ENCODE measurements around the gene B4GALT5.

B4GALT5 gene

DNA sequence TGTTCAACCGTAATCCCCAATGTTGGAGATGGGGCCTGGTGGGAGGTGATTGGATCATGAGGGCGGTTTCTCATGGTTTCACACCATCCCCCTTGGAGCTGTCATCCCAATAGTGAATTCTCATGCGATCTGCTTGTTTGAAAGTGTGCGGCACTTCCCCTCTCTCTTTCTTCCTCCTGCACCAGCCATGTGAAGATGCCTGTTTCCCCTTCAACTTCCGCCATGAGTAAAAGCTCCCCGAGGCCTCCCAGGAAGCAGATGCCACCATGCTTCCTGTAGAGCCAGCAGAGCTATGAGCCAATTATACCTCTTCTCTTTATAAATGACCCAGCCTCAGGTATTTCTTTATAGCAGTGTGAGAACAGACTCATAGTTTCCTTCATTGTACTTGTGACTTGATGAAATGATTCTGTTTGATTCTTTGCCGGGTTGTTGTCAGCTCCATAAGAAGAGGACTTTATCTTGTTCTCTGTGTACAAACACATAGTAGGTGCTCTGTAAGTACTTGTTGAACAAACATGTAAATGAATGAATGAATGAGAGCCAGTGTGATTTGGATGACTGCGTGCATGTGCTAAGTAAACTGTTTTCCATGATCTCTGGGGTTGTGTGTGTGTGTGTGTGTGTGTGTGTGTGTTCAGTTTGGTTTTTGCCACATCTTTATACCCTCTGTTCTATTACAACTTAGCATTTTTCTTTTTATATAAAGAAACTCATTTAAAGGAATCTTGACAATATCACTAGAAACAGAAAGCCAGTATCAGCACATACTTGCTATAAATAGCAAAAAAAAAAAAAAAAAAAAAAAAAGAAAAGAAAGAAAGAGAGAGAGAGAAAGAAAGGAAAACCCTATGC, 123.3 kb downstream of the B4GALT5 start:
- Histone ChIP-seq H3K27ac (ENCODE audit: low read length) (no peak overlapping the region), H3K27me3 (ENCODE audit: low read depth, low read length) (peaks cover 23% of the 10 kb centered on the region; the same call in 1 of the 2 replicates), H3K4me1 (ENCODE audit: low read length) (no peaks in the 10 kb centered on the region), H2AFZ (ENCODE audit: low read depth, low read length) (no peak overlapping the region), H3K36me3 (replicated peaks; ENCODE audit: low read depth, low read length) (no peaks in the 10 kb centered on the region), H3K4me3 (ENCODE audit: low read length) (no peak overlapping the region), H3K4me2 (ENCODE audit: low read length) (no peak overlapping the region), H3K9ac (ENCODE audit: low read length) (no peak overlapping the region), H3K9me3 (ENCODE audit: insufficient read depth, low read length) (no peaks in the 10 kb centered on the region), H3K79me2 (ENCODE audit: low read length) (no peaks in the 10 kb centered on the region), H4K20me1 (ENCODE audit: insufficient read depth, low read length) (no peaks in the 10 kb centered on the region)
- TF ChIP-seq EZH2phosphoT487 (IDR thresholded peaks at IDR 0.05; ENCODE audit: low read depth): no peak
- TF ChIP-seq, protein P1, sequence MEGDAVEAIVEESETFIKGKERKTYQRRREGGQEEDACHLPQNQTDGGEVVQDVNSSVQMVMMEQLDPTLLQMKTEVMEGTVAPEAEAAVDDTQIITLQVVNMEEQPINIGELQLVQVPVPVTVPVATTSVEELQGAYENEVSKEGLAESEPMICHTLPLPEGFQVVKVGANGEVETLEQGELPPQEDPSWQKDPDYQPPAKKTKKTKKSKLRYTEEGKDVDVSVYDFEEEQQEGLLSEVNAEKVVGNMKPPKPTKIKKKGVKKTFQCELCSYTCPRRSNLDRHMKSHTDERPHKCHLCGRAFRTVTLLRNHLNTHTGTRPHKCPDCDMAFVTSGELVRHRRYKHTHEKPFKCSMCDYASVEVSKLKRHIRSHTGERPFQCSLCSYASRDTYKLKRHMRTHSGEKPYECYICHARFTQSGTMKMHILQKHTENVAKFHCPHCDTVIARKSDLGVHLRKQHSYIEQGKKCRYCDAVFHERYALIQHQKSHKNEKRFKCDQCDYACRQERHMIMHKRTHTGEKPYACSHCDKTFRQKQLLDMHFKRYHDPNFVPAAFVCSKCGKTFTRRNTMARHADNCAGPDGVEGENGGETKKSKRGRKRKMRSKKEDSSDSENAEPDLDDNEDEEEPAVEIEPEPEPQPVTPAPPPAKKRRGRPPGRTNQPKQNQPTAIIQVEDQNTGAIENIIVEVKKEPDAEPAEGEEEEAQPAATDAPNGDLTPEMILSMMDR (IDR thresholded peaks at IDR 0.05; ENCODE audit: low read depth, low read length): no peak

DNA sequence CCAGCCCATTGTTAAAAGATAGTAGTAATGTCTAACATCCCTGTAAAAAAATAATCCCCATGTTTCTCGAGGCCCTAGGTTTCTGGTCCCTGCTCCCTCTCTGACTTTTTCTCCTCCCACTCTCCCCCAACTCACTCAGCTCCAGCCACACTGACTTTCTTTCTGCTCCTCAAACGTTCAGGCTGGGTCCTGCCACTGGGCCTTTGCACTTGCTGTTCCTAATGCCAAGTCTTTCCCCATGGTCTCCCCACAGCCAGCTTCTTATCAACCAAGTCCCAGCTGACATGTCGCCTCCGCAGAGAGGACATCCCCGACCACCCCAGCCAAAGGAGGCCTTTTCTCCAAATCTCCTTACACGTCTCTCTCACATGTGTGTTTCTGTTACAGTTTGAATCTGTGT, 123.9 kb downstream of the B4GALT5 start:
- Histone ChIP-seq H3K36me3 (replicated peaks; ENCODE audit: low read depth, low read length) (no peaks in the 10 kb centered on the region), H3K4me2 (ENCODE audit: low read length) (no peak overlapping the region), H3K27ac (ENCODE audit: low read length) (no peak overlapping the region), H3K27me3 (ENCODE audit: low read depth, low read length) (peaks cover 28% of the 10 kb centered on the region), H4K20me1 (ENCODE audit: insufficient read depth, low read length) (no peaks in the 10 kb centered on the region), H2AFZ (ENCODE audit: low read depth, low read length) (no peak overlapping the region), H3K9ac (ENCODE audit: low read length) (no peak overlapping the region), H3K79me2 (ENCODE audit: low read length) (no peaks in the 10 kb centered on the region), H3K4me1 (ENCODE audit: low read length) (no peaks in the 10 kb centered on the region), H3K4me3 (ENCODE audit: low read length) (no peak overlapping the region), H3K9me3 (ENCODE audit: insufficient read depth, low read length) (no peaks in the 10 kb centered on the region)
- TF ChIP-seq, protein P1 (IDR thresholded peaks at IDR 0.05; ENCODE audit: low read depth, low read length): no peak
- TF ChIP-seq EZH2phosphoT487 (IDR thresholded peaks at IDR 0.05; ENCODE audit: low read depth): no peak

DNA sequence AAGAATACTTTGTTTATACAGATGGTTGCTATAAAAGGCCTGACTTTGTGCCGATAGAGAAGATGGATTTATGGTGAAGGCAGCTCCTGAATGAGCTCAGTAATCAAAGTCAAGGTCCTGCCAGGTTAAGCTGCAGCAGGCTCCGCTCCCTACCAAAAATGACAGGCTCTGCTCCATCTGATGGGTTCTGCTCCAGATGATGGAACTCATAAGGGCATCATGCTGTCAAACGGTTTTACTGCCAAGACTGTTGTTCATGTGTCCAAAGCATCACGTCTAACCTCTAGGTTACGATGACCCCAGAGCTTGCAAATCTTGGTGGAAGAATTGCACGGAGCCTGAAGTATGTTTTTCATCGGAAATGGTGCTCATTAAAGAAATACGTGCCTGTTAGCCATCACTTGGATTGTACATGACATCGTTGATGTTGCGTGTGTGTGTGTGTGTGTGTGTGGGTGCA, 126.5 kb downstream of the B4GALT5 start:
- no peak overlapping the region for H2AFZ ChIP-seq (ENCODE audit: low read depth, low read length)
- no peaks in the 10 kb centered on the region for H3K4me1 ChIP-seq (ENCODE audit: low read length)
- no peak overlapping the region for H3K4me2 ChIP-seq (ENCODE audit: low read length)
- H3K9ac ChIP-seq (ENCODE audit: low read length): no peak overlapping the region
- no peaks in the 10 kb centered on the region for H4K20me1 ChIP-seq (ENCODE audit: insufficient read depth, low read length)
- H3K9me3 ChIP-seq (ENCODE audit: insufficient read depth, low read length): peaks cover 7% of the 10 kb centered on the region; the same call in 1 of the 2 replicates
- no peak for TF ChIP-seq EZH2phosphoT487 (IDR thresholded peaks at IDR 0.05; ENCODE audit: low read depth)
- TF ChIP-seq, protein P1 (IDR thresholded peaks at IDR 0.05; ENCODE audit: low read depth, low read length): no peak
- H3K27ac ChIP-seq (ENCODE audit: low read length): no peak overlapping the region
- peaks cover 42% of the 10 kb centered on the region for H3K27me3 ChIP-seq (ENCODE audit: low read depth, low read length)
- H3K36me3 ChIP-seq (replicated peaks; ENCODE audit: low read depth, low read length): no peaks in the 10 kb centered on the region
- no peak overlapping the region for H3K4me3 ChIP-seq (ENCODE audit: low read length)
- H3K79me2 ChIP-seq (ENCODE audit: low read length): no peaks in the 10 kb centered on the region

DNA sequence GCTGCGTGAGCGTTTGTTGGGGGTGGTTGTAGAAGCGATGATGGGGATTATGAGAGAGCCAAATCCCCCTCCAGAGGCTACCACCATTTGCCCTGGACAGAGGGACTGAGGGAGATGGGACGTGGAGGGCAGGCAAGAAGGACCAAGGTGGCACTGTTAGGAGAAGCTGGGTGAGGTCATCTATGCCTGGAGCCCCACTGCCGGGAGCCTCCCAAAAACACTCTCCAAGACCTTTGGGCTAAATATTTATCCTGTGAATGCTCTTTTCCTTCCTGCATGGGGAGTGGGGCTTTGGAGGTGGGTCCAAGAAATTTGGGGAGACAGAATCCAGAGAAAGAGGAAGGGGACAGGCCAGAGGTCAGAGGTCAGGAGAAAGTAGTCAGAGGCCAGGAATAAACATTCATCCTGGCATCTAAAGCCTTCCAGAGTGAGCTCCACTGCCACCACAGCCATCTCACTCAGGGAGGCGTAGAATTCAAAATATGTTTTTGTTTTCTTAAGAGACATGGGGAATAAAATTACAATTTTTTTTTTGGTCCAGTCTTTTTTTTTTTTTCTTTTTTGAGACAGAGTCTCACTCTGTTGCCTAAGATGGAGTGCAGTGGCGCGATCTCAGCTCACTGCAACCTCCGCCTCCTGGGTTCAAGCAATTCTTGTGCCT, 128.0 kb downstream of the B4GALT5 start:
- H3K9ac ChIP-seq (ENCODE audit: low read length): no peak overlapping the region

More for the DNA sequence above, 128.0 kb downstream of the B4GALT5 start:
- H3K4me3 ChIP-seq (ENCODE audit: low read length): no peak overlapping the region
- TF ChIP-seq EZH2phosphoT487 (IDR thresholded peaks at IDR 0.05; ENCODE audit: low read depth): no peak
- TF ChIP-seq, protein P1 (IDR thresholded peaks at IDR 0.05; ENCODE audit: low read depth, low read length): no peak
- H3K4me1 ChIP-seq (ENCODE audit: low read length): no peaks in the 10 kb centered on the region
- no peak overlapping the region for H2AFZ ChIP-seq (ENCODE audit: low read depth, low read length)
- H3K27me3 ChIP-seq (ENCODE audit: low read depth, low read length): peaks cover 50% of the 10 kb centered on the region
- H3K4me2 ChIP-seq (ENCODE audit: low read length): no peak overlapping the region
- H3K9me3 ChIP-seq (ENCODE audit: insufficient read depth, low read length): peaks cover 7% of the 10 kb centered on the region; the same call in 1 of the 2 replicates
- no peaks in the 10 kb centered on the region for H3K79me2 ChIP-seq (ENCODE audit: low read length)
- H4K20me1 ChIP-seq (ENCODE audit: insufficient read depth, low read length): no peaks in the 10 kb centered on the region
- no peak overlapping the region for H3K27ac ChIP-seq (ENCODE audit: low read length)
- no peaks in the 10 kb centered on the region for H3K36me3 ChIP-seq (replicated peaks; ENCODE audit: low read depth, low read length)

Data from OCI-LY3 (cell line).